Measurements from ENCODE around the gene TMEM100.
"Not testable (repeated sequence)": the region's sequence is repeated elsewhere in the genome, so short reads cannot be mapped to it uniquely, and the experiment has no call there.

TMEM100 gene

GRCh38 chr17:55687037-55687436 lies 35.6 kb downstream of the TMEM100 start:
- DNase-seq (ENCODE audit: low read depth in 2 of 2), result no peak

- no peak for DNase-seq (ENCODE audit: low read depth in 2 of 2)
Measured at GRCh38 chr17:55683550-55684315, 38.9 kb downstream of the TMEM100 start.

GRCh38 chr17:55681342-55681700 lies 41.3 kb downstream of the TMEM100 start:
- DNase-seq (ENCODE audit: low read depth in 2 of 2), result no peak

- no peak for DNase-seq (ENCODE audit: low read depth in 2 of 2)
Measured at GRCh38 chr17:55680686-55681341, 41.9 kb downstream of the TMEM100 start.

GRCh38 chr17:55677446-55677845 lies 45.2 kb downstream of the TMEM100 start:
- no peak for DNase-seq (ENCODE audit: low read depth in 2 of 2)

GRCh38 chr17:55676274-55676673 lies 46.4 kb downstream of the TMEM100 start:
- no peak for DNase-seq (ENCODE audit: low read depth in 2 of 2)

- DNase-seq (ENCODE audit: low read depth in 2 of 2), result no peak
Measured at GRCh38 chr17:55673743-55674506, 48.7 kb downstream of the TMEM100 start.

GRCh38 chr17:55672585-55673501 lies 49.8 kb downstream of the TMEM100 start:
- no peak for DNase-seq (ENCODE audit: low read depth in 2 of 2)

- DNase-seq (ENCODE audit: low read depth in 2 of 2), result not testable (repeated sequence)
Measured at GRCh38 chr17:55672010-55672409, 50.7 kb downstream of the TMEM100 start.

Measured in stimulated activated CD8-positive, alpha-beta memory T cell treated with anti-CD3 and anti-CD28 coated beads, Interleukin-15, amount 100 ng/mL, for 4 hours (primary cell).